Liver (tissue), 3 donors: ENCODE results near the gene TIGD1.

Source experiments
- CTCF ChIP-seq: fragments of 150-350 bp; IDR thresholded peaks from 2 replicates; pipeline ENCODE4 v1.5.1; 2017; ENCODE audit warnings: improper control_type of control experiment, low read depth, low read length; ENCODE audit not compliant: missing input control
- FOXA1 ChIP-seq: IDR thresholded peaks from 2 replicates; pipeline ENCODE4 v1.6.1; 2016; ENCODE audit warnings: antibody characterized with exemption
- FOXA2 ChIP-seq: IDR thresholded peaks from 2 replicates; pipeline ENCODE4 v1.6.1; 2016; ENCODE audit warnings: antibody characterized with exemption
- GABPA ChIP-seq, 2 donors: IDR thresholded peaks in 1 of 2; conservative IDR thresholded peaks in 1 of 2; 2 replicates each; pipeline ENCODE4 v1.6.1; 2016; ENCODE audit warnings: antibody characterized with exemption in 2 of 2, mild to moderate bottlenecking in 1 of 2, moderate library complexity in 1 of 2
- JUND ChIP-seq, 2 donors: IDR thresholded peaks; 2 replicates each; pipeline ENCODE4 v1.6.1; 2016; ENCODE audit warnings: antibody characterized with exemption in 2 of 2
- RAD21 ChIP-seq, 2 donors: IDR thresholded peaks; 2 replicates each; pipeline ENCODE4 v1.6.1; 2016; ENCODE audit warnings: antibody characterized with exemption in 2 of 2, mild to moderate bottlenecking in 2 of 2
- RXRA ChIP-seq, 2 donors: IDR thresholded peaks; 2 replicates each; pipeline ENCODE4 v1.6.1; 2017 to 2018; ENCODE audit warnings: antibody characterized with exemption in 2 of 2, mild to moderate bottlenecking in 1 of 2
- SP1 ChIP-seq: IDR thresholded peaks from 2 replicates; pipeline ENCODE4 v1.6.1; 2018; ENCODE audit warnings: antibody characterized with exemption, mild to moderate bottlenecking
- TAF1 ChIP-seq: conservative IDR thresholded peaks from 2 replicates; pipeline ENCODE4 v1.6.1; 2016; ENCODE audit warnings: antibody characterized with exemption, mild to moderate bottlenecking
- YY1 ChIP-seq: IDR thresholded peaks from 2 replicates; pipeline ENCODE4 v1.6.1; 2016; ENCODE audit warnings: antibody characterized with exemption, mild to moderate bottlenecking
- ZBTB33 ChIP-seq: IDR thresholded peaks from 2 replicates; pipeline ENCODE4 v1.6.1; 2016; ENCODE audit warnings: antibody characterized with exemption
- TF ChIP-seq, protein P1 (sequence below): IDR thresholded peaks from 2 replicates; pipeline ENCODE4 v1.6.1; 2016; ENCODE audit warnings: antibody characterized with exemption, mild to moderate bottlenecking
- TF ChIP-seq, protein P2 (sequence below): IDR thresholded peaks from 2 replicates; pipeline ENCODE4 v1.6.1; 2016; ENCODE audit warnings: antibody characterized with exemption
- donor health status: healthy.
- donor health status: healthy.

GRCh38 chr2:232541961-232542714, 8.2 kb downstream of the TIGD1 start:
- TF ChIP-seq CTCF: no peak
- TF ChIP-seq, protein P1, sequence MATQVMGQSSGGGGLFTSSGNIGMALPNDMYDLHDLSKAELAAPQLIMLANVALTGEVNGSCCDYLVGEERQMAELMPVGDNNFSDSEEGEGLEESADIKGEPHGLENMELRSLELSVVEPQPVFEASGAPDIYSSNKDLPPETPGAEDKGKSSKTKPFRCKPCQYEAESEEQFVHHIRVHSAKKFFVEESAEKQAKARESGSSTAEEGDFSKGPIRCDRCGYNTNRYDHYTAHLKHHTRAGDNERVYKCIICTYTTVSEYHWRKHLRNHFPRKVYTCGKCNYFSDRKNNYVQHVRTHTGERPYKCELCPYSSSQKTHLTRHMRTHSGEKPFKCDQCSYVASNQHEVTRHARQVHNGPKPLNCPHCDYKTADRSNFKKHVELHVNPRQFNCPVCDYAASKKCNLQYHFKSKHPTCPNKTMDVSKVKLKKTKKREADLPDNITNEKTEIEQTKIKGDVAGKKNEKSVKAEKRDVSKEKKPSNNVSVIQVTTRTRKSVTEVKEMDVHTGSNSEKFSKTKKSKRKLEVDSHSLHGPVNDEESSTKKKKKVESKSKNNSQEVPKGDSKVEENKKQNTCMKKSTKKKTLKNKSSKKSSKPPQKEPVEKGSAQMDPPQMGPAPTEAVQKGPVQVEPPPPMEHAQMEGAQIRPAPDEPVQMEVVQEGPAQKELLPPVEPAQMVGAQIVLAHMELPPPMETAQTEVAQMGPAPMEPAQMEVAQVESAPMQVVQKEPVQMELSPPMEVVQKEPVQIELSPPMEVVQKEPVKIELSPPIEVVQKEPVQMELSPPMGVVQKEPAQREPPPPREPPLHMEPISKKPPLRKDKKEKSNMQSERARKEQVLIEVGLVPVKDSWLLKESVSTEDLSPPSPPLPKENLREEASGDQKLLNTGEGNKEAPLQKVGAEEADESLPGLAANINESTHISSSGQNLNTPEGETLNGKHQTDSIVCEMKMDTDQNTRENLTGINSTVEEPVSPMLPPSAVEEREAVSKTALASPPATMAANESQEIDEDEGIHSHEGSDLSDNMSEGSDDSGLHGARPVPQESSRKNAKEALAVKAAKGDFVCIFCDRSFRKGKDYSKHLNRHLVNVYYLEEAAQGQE: no peak
- TF ChIP-seq TAF1: no peak
- TF ChIP-seq SP1: no peak
- TF ChIP-seq, protein P2, sequence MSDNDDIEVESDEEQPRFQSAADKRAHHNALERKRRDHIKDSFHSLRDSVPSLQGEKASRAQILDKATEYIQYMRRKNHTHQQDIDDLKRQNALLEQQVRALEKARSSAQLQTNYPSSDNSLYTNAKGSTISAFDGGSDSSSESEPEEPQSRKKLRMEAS: no peak
- TF ChIP-seq RAD21 (IDR thresholded peaks at IDR 0.05): no peak
- no peak for TF ChIP-seq ZBTB33
- no peak for TF ChIP-seq GABPA (IDR thresholded peaks at IDR 0.05 in 1 of 2, conservative IDR thresholded peaks at IDR 0.05 in 1 of 2)
- TF ChIP-seq FOXA2: no peak
- no peak for TF ChIP-seq YY1
- no peak for TF ChIP-seq FOXA1
- TF ChIP-seq JUND (IDR thresholded peaks at IDR 0.05): no peak
- no peak for TF ChIP-seq RXRA (IDR thresholded peaks at IDR 0.05)
